RWPE2 (cell line): Measurements from ENCODE around the gene USP6.
"Not testable (repeated sequence)": the region's sequence is repeated elsewhere in the genome, so short reads cannot be mapped to it uniquely, and the experiment has no call there.

Experiments used
- ATAC-seq: fragments of 200-7000 bp; cut with Tn5 transposase; 3 replicates; pipeline ENCODE4 v1.9.1; 2021; ENCODE audit warnings: low read depth
- DNase-seq: peaks from one replicate; pipeline ENCODE4 v3.0.0-alpha.2; 2020; ENCODE audit warnings: low spot score
- H3K27ac ChIP-seq: fragments of 450-650 bp; 2 replicates; pipeline ENCODE4 v1.5.1; 2017; ENCODE audit warnings: mild to moderate bottlenecking; ENCODE audit not compliant: poor library complexity, severe bottlenecking
- H3K27me3 ChIP-seq: fragments of 250-450 bp; sonication (Bioruptor Pico); 2 replicates; pipeline ENCODE4 v1.5.1; 2021; ENCODE audit warnings: mild to moderate bottlenecking, moderate library complexity; ENCODE audit not compliant: insufficient read depth, poor library complexity, severe bottlenecking
- H3K36me3 ChIP-seq: fragments of 250-450 bp; sonication (Bioruptor Pico); 2 replicates; pipeline ENCODE4 v1.5.1; 2020; ENCODE audit warnings: low read depth, mild to moderate bottlenecking, moderate library complexity
- H3K4me1 ChIP-seq: fragments of 250-450 bp; sonication (Bioruptor Pico); 2 replicates; pipeline ENCODE4 v1.5.1; 2021; ENCODE audit warnings: mild to moderate bottlenecking, moderate library complexity; ENCODE audit not compliant: insufficient read depth, poor library complexity, severe bottlenecking
- H3K4me3 ChIP-seq: fragments of 250-450 bp; sonication (Bioruptor Pico); 2 replicates; pipeline ENCODE4 v1.5.1; 2021; ENCODE audit warnings: mild to moderate bottlenecking, moderate library complexity; ENCODE audit not compliant: severe bottlenecking
- H3K9me3 ChIP-seq: fragments of 250-450 bp; sonication (Bioruptor Pico); 2 replicates; pipeline ENCODE4 v1.5.1; 2021; ENCODE audit warnings: mild to moderate bottlenecking, moderate library complexity; ENCODE audit not compliant: severe bottlenecking
- CTCF ChIP-seq: fragments of 450-650 bp; IDR thresholded peaks from one replicate; pipeline ENCODE4 v1.5.1; 2017; ENCODE audit warnings: mild to moderate bottlenecking, moderate library complexity; ENCODE audit not compliant: poor library complexity, severe bottlenecking

The USP6 gene

GRCh38 chr17:5111402-5112204, 4.2 kb upstream of the USP6 start, which contains the start of gene ZNF232:
Gene ZNF232, minus strand, starts transcription at chr17:5111878. Its CDS starts 56 bp downstream, at chr17:5111822.
- Histone ChIP-seq H3K27ac (peak within 1 kb of the TSS; percentile 39), H3K4me3 (peak within 1 kb of the TSS; percentile 67), H3K27me3 (peaks cover 15% of the 10 kb centered on the region), H3K9me3 (no peaks in the 10 kb centered on the region), H3K36me3 (peaks cover 41% of the 10 kb centered on the region), H3K4me1 (no peaks in the 10 kb centered on the region)
- ATAC-seq (peak; percentile 95), DNase-seq (peak; percentile 93)
- no peak for TF ChIP-seq CTCF

GRCh38 chr17:5118219-5118618, 2.4 kb downstream of the USP6 start:
- H3K27ac ChIP-seq = no peak overlapping the region
- TF ChIP-seq CTCF = no peak
- H3K4me3 ChIP-seq = no peak overlapping the region
- H3K27me3 ChIP-seq = peaks cover 31% of the 10 kb centered on the region
- no peaks in the 10 kb centered on the region for H3K9me3 ChIP-seq
- H3K36me3 ChIP-seq = peaks cover 6% of the 10 kb centered on the region
- ATAC-seq (no peak), DNase-seq (peak; percentile 25)
- no peaks in the 10 kb centered on the region for H3K4me1 ChIP-seq

- Histone ChIP-seq H3K27me3 (peaks cover 31% of the 10 kb centered on the region), H3K27ac (no peak overlapping the region), H3K36me3 (no peaks in the 10 kb centered on the region), H3K9me3 (no peaks in the 10 kb centered on the region), H3K4me3 (no peak overlapping the region), H3K4me1 (no peaks in the 10 kb centered on the region)
- DNase-seq (peak; percentile 14), ATAC-seq (no peak)
- TF ChIP-seq CTCF = no peak
Observed at GRCh38 chr17:5120036-5120435, 4.2 kb downstream of the USP6 start.

GRCh38 chr17:5120436-5121185, 4.8 kb downstream of the USP6 start:
- peak; percentile 15 for DNase-seq
- H3K27ac ChIP-seq, H3K36me3 ChIP-seq, H3K4me1 ChIP-seq, H3K4me3 ChIP-seq, H3K9me3 ChIP-seq, ATAC-seq: not testable (repeated sequence)
- H3K27me3 ChIP-seq = peaks cover 26% of the 10 kb centered on the region

- no peak for ATAC-seq
- TF ChIP-seq CTCF = no peak
- Histone ChIP-seq H3K4me1 (no peaks in the 10 kb centered on the region), H3K4me3 (no peak overlapping the region), H3K9me3 (no peaks in the 10 kb centered on the region), H3K27me3 (peaks cover 19% of the 10 kb centered on the region), H3K27ac (no peak overlapping the region), H3K36me3 (no peaks in the 10 kb centered on the region)
- peak; percentile 45 for DNase-seq
Observed at GRCh38 chr17:5121186-5121841, 5.5 kb downstream of the USP6 start.

GRCh38 chr17:5122056-5122455, 6.2 kb downstream of the USP6 start:
- not testable (repeated sequence) for H3K4me1 ChIP-seq, ATAC-seq, H3K4me3 ChIP-seq, H3K27ac ChIP-seq, H3K9me3 ChIP-seq, H3K36me3 ChIP-seq
- peaks cover 11% of the 10 kb centered on the region for H3K27me3 ChIP-seq
- DNase-seq = peak; percentile 23
